HG03108 (cell line): Measurements from ENCODE around the gene NDUFS8.
"Not testable (repeated sequence)": the region's sequence is repeated elsewhere in the genome, so short reads cannot be mapped to it uniquely, and the experiment has no call there.

ENCODE experiments used
- ATAC-seq: cut with Tn5 transposase; IDR thresholded peaks from one replicate; pipeline ENCODE4 v1.9.1; 2021; ENCODE audit warnings: moderate library complexity; ENCODE audit not compliant: unreplicated experiment

NDUFS8 gene

DNA sequence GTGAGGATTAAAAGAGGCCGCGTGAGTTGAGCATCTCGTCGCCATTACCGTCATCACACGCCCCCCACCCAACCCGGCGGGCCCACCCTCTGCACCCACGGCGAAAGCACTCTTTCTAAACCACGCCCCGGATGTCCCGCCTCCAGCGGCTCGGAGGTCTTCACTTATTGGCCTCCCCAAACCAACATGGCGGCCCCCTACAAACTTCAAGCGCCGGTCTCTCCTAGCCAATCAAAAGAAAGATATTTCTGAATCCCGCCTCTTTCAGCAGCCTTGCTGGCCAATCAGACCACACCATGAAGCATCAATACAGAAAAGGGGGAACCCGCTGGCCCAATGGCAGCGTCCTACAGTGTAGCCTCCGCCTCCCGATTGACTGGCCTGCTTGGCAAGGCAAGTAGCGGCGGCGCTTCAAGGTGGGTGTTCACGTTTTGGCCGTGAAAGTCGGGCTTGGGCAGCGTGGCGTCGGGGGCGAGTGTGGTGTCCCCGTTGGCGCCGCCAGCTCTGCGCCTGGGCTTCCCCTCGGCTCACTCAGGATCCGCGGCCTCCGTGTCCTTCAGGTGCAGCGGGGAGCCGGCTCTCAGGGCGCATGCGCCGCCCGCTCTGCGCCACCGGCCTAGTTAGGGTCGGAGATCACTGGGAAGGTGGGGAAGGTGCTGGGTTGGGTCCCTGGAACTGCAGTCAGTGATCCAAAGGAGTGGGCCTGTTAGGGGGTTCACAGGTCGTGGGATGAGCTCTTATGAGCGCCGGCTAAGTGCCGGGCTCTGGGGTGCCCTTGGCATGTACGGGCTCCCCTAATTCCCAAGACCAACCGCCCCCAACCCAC is at the start of gene NDUFS8:
Gene NDUFS8 (plus strand): TSS at position 364 of the 826 bp plus-strand sequence. CDS start 1,471 bp downstream, outside the sequence.
- ATAC-seq = peak; percentile 88

DNA sequence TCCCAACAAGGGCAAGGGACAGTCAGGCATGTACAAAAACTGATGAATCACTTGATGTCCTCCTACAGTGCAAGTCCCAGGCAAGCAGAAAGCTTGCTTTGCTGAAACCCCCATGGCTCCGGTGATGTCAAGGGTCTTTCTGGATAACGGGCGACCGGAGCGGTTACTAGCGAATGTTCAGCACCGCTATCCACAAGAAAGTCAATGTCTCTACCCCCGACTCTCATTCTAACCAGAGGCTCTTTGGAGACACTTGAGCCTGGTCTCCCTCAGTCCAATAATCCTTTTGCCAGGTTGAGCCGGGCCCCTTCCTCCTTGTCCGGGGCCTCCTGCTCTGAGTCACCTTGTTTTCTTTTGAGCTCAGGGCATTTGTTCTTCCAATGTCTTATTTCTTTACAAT is 49.3 kb upstream of the NDUFS8 start:
- ATAC-seq = not testable (repeated sequence)

- ATAC-seq = not testable (repeated sequence)
Observed at GRCh38 chr11:67982255-67982857, 48.1 kb upstream of the NDUFS8 start.

DNA sequence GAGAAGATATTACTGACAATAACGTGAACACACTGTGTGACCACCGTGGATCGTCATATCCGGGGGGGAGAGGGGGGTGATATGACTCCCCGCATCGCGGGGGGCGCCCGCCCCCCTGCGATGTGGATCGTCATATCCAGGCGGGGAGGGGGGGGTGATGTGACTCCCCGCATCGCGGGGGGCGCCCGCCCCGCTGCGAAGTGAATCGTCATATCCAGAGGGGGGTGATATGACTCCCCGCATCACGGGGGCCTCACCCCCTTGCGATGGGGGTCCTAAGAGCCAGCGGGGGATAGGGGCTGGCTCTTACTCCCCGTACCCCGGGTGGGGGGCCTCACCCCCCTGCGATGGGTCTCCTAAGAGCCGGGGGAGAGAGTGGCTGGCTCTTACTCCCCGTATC is 46.5 kb upstream of the NDUFS8 start:
- ATAC-seq = no peak

- ATAC-seq = not testable (repeated sequence)
Observed at GRCh38 chr11:67985302-67985701, 45.2 kb upstream of the NDUFS8 start.

GRCh38 chr11:67990546-67991346 is 39.7 kb upstream of the NDUFS8 start:
- ATAC-seq = not testable (repeated sequence)

- ATAC-seq = not testable (repeated sequence)
Observed at GRCh38 chr11:67991347-67992121, 38.9 kb upstream of the NDUFS8 start.

GRCh38 chr11:67993821-67994220 is 36.7 kb upstream of the NDUFS8 start:
- not testable (repeated sequence) for ATAC-seq

DNA sequence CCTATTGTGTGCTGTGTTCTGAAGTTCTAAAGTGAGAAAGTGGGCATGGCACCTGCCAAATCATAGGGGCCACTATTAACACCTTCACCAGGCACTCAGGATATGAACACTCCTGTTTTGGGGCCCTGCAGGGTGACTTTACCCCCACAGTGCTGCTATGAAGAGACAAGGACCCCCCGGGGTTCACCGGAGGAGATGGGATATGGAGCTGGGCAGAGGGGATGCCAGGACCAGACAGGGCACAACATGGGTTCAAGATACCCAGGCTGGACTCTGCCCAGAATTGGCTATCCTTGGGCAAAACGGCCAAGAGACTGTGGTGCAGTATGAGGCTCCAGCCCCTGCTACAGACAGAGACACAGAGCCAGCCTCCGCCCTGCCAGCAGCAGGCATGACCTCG is 36.1 kb upstream of the NDUFS8 start:
- not testable (repeated sequence) for ATAC-seq

DNA sequence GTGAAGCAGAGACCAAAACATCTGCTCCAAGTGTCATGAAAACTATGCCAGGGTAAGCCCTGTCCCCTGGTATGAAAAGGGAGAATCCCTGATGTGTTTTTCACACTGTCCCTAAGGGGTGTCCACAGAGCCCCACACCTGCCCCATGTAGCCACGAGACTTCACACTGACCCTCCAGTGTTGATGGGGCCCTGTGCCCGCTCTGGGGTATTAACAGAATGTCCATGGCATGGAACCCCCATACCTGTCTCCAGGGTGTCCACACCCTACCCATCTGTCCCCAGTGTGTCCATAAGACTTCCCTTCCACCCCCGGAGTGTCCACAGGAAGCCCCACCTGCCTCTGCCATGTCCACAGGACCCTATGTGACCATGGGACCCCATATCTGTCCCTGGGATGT is 35.4 kb upstream of the NDUFS8 start:
- ATAC-seq = not testable (repeated sequence)

DNA sequence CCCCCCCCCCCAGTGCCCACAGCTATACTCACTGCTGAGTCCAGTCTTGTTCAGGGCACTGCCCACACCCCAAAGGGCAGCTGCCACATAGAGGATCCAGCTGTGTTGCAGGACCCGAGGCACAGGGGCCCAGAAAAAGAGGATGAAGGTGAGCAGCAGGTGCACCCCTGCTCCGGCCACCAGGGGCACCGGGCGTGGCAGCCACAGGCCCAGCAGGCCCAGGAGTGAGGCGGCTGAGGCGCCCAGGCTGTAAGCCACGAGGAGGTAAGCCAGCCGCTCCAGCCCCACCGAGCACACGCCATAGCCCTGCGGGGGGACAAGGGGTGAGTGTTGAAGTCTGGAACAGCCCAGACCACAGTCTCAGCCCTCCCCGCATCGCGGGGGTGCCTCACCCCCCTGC is 34.9 kb upstream of the NDUFS8 start:
- not testable (repeated sequence) for ATAC-seq

DNA sequence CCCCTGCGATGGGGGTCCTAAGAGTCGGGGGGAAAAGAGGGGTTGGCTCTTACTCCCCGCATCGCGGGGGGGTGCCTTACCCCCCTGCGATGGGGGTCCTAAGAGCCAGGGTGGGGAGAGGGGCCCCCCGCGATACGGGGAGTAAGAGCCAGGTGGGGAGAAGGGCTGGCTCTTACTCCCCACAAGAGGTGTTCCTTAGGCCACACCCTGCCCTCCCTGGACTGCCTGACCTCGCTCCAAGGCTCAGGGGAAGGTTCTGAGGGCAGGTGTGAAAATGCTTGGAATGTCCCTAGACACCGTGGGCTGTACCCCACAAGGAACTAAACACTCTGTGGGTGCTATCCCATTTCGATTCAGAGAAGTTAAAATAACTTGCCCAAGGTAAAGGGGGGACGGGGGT is 34.4 kb upstream of the NDUFS8 start:
- no peak for ATAC-seq

DNA sequence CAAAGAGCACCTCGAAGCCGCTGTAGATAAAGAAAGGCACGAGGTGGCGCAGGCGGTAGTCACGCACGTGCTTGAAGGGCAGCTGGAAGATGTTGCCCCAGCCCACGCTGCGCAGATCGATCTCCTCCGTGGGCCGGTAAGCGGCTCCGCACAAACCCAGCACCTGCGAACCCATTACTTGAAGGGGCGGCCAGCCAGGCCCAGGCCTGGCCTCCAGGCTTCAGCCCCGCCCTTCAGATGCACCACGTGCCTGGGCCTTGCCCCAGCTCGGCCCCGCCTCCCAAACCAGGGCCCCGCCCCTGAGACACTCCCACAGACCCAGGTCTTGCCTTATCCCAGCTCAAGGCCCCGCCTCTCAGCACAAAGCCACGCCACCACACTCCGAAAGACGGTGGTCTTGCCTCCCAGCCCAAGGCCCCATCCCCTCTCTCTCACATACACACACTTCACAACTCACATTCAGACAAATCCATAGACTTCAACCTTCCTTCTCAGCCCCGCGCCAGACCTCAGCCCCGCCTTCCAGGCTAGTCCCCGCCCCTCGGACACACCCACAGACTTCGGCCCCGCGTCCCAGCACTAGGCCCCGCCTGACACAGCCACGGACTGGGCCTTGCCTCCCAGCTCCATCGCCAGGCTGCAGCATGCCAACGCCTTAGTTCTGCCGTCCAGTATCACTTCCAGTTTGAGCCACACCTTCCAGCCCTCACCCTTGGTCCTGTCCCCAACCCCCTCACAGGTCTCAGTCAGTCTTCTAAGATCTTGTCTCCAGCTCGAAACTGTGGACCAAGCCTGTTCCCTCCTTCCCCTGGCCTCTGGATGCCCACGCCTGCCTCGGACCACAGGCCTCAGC is 33.6 kb upstream of the NDUFS8 start:
- ATAC-seq = no peak

DNA sequence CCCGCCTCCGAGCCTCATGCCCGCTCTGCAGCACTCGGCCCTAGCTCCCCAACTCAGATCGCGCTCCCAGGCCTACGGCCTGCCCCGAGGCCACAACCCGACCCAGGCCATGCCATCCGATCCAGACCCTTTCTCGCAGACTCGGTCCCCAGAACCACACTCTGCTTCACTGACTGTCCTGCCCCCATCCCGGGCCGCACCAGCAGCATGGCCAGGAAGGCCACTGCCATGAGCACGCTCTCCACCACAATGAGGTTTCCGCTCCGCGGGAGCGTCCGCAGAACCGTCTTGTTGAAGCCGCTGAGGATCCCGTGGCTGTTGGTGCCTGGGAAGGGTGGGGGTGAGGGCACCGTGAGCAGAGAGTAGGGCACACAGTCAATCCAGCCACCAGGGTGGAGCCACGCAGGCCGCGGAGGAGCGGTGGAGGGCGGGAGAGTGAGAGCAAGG is 33.0 kb upstream of the NDUFS8 start:
- ATAC-seq = no peak

- ATAC-seq = no peak
Observed at GRCh38 chr11:67998150-67999045, 32.1 kb upstream of the NDUFS8 start.

DNA sequence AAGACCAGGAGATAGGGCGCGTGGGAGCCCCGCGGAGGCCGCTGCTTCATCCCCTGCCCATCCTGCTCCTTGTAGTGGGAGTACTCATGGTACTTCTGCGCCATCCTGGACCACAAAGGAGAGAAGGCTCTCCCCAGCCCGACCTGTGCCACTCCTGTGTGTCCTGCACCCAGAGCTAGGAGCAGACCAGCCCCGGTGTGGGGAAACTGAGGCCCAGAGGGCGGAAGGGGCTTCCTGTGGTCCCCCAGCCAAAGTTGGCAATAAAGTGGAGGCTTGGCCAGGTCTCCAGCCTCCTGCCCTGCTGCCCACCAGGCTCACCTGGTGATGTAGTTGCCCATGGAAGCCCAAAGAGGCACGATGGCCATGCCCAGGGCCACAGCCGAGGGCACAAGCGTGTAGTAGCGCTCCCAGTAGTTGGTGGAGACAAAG is 31.3 kb upstream of the NDUFS8 start:
- ATAC-seq = no peak

GRCh38 chr11:67999704-68000103 is 30.8 kb upstream of the NDUFS8 start:
- ATAC-seq = no peak

GRCh38 chr11:68002575-68002937 is 27.9 kb upstream of the NDUFS8 start:
- peak; percentile 32 for ATAC-seq
